Amygdala (tissue), 56 donors: ENCODE measurements around the gene GBA2.

Experiments used
- DNase-seq, 56 donors: peaks; one replicate each; lab custom pipeline; 2025; lab: John Stamatoyannopoulos, UW

GBA2 gene

DNA sequence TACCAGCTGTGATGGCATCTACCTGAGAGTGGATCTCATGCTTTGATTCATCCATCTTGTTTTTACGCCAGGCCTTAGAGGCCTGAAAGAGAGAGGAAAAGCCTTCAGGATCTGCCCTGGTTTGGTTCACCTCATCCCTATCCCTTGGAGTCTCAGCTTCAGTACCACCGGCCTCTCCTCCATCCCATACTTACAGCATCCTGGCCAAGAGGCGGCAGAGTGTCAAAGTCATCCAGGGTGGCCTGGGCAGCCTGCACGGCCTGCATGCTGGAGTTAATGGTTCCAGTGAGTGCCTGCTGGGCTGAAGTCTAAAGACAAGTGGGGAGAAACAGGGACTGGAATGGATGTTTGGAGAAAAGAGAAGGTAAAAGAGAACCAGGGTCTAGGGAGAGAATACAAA, 29.5 kb downstream of the GBA2 start:
- DNase-seq = no peak

DNA sequence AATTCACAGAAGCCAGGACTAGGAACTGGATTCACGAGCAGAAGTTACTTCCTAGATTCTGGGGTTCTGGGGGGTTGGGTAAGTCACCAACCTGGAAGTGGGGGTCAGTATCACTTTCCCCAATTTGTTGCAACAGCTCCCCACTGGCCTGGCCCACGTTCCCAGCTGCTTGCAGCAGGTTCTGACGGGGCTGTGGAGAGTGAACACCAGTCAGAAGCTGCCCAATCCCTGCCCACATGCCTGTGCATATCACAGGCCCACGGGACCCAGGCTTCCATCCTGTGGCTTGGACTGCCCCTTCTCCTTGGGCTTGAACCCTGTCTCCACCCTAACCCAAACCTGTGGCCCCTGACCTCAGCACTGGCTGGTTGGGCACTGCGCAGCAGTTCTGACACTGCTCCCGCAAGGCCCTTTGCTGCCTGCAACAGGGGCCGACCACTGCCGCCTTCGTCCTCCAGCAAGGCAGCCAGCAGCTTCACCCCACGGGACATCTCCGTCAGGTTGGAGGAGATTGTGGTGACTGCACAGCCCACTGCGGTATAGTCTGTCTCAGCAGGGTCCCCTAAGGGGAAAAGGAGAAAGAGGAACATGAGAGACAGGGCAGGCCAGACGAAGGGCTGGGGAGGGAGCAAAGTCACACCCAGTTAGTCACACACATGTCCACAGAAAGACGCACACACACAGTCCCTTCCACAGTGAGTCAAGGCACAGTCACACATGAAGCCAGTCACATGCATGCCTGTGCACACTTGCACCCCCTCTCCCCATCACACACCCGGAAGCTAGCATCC, 30.1 kb downstream of the GBA2 start:
- DNase-seq = no peak

DNA sequence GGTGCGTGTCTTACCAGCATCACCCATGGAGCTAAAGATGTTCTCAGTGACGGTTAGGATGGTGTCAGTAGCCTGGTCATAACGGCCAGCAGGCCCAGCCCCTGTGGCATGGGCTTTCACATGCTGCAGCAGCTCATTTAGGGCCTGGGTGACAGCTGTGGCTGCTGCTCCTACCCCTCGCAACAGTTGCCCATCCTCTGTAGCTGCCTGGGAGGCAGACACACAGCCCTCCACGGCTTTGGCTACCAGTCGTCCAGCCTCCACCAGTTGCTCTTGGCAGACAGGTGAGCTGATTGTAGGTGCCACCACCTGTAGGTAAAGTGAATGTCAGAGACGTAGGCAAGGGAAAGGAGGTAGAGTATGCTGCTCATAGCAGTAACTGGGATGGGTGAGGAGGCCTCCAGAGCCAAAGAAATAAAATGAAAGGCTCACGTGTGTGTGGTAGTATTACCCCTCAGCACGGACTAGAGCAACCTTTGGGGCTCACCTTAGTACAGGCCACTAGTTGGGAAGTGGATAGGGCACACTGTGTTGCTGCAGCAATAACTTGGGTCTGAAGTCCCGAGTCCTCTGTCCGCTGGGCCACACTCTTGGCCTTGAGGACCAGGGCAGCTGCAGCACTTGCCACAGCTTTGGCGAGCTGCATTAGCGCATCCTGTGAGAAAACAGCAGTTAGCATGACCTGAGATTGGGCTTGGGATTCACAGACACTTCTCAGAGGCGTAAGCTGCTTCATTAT, 31.7 kb downstream of the GBA2 start:
- DNase-seq = no peak

DNA sequence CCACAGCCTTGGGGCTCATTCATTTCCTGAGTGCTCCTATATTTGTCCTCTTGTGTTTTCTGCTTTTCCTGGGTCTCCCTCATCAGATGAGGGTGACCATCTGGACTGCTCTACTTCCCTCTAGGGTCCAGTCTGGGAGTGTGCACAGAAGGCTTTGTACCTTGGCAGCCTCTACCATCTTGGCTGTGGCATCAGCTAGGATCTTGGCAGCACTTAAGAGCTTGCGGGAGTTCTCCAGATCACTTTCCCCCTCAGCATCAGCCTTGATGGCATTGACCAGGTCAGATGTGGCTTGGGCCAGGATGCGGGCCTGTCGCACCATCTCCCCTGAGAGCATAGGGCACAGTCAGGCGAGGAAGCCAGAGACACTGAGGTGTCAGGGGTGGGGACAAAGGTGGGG, 32.8 kb downstream of the GBA2 start:
- DNase-seq = peak in 2 of 56 donors; percentile 13 to 14

DNA sequence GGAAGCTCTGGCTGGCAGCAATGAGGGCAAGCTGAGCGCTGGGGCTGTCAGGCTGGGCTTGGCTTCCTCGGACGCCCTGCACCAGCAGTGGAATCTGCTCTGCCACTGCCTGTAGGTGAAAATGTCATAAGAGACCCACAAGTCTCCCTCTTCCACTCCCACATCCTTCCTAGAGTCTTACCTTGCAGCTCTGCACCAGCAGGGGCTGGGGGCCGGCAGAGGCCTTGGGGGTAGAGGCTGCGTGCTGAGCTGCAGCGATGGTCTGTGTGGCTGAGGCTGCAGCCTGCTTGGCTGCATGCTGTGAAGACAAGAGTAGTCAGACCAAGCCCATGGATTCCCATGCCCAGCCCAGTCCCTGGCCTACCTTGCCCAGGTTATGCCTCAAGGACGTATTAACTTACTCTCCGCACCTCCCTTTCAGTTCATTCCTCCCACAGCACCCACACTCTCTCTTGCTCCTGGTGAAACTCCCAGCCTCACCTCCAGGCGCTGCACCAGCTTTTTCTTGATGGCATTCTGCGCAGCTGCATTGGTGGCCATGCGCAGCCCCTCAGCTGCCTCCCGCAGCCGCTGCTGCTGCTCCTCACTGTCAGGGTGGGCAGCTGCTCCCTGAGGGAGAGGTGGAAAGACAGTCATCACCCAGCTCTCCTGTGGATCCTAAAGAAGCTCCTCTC, 34.3 kb downstream of the GBA2 start:
- DNase-seq = no peak

DNA sequence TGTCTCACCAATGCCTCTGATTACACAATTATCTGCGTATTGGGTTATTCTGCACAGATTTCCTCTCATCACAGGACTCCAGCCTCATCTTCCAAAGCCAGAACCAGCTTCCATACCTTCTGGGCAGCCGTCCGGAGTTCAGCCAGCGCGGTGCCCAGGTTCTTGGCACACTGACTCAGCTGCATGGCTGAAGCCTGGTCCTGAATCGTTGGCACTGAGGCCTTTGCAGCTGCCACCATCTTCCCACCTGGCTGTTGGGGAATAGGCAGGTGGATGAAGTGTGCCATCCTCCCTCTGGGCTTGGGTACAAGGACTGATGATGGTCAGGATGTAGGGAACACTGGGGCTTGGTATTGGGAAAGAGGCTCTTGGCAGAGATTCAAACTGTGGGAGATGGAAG, 34.9 kb downstream of the GBA2 start:
- DNase-seq = no peak

DNA sequence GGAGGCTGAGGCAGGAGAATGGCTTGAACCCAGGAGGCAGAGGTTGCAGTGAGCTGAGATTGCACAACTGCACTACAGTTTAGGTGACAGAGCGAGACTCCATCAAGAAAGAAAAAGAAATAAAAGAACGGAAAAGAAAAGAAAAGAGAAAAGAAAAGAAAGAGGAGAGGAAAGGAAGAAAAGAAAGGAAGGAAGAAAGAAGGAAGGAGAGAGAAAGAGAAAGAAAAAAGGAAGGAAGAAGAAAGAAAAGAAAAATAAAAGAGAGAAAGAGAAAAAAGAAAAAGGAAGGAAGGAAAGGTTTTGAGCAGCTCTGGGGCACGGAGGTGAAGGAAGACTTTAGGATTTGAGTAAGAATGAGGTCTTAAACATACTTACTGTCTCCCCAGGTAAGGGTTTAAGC, 35.5 kb downstream of the GBA2 start:
- no peak for DNase-seq

DNA sequence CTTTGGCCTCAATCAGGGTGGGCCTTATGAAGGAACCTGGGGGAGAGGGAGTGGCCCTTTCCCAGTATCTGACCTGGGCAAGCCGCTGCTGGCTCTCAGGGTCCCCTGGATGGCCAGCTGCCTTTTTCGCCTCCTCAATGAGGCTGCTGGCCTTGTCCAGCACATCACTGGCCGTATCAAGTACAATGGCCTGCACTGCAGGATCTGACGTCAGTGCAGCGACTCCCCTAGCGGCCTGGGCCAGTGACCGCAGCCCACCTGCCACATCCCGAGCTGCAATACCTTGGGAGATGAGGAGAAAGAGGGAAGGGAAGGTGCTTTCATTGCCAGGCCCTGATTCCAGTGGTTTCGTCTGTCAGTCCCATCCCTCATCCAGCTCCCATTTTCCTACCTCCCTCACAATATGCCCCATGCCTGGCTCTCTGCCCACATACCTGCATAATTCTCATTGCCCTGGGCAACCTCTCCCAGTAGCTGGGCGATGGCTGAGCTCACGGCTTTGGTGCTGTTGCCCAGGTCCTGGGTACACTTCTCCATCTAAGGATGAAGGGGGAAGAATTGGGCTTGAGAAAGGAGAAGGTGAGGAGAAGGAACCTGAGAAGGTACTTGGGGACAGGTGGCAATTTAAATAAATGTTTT, 36.1 kb downstream of the GBA2 start:
- no peak for DNase-seq

DNA sequence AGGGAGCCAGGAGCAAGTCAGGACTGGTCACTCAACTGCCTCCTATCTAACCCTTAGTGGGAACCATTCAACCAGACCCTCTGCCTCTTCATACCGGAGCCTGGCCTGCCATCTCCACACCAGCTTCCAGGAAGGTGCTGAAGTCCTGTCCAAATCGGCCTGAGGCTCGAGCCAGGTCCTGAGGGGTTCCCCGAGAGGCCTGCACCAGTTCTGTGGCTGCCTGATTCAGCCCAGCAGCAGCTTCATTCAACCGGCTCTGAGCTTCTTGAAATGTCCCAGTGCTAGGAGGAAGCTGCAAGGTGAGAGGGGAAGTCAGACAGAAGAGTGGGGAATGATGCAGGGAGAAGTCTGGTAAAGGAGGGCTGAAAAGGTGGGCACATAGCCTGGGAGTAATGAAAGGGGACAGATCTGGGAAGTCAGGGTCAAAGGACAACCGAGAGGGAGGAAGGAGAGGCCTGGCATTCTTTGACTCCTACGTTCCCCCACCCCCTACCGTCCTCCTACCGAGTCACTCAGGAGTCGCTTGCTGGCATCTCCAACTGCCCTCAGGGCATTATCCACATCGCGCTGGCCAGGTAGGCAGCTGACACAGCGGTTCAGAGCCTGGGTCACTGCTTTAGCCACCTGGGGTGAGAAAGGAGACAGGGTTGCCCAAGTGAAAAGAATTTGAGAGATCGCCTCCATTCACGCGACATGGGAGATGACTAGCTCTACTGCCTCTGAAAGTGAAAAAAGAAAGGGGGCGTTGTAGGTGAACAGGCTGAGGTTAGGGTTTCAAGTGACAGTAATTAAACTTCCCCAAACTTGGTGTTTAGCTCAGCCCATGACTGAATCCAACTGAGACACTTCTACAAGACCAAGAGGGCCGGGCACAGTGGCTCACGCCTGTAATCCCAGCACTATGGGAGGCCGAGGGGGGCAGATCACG, 37.3 kb downstream of the GBA2 start:
- no peak for DNase-seq

DNA sequence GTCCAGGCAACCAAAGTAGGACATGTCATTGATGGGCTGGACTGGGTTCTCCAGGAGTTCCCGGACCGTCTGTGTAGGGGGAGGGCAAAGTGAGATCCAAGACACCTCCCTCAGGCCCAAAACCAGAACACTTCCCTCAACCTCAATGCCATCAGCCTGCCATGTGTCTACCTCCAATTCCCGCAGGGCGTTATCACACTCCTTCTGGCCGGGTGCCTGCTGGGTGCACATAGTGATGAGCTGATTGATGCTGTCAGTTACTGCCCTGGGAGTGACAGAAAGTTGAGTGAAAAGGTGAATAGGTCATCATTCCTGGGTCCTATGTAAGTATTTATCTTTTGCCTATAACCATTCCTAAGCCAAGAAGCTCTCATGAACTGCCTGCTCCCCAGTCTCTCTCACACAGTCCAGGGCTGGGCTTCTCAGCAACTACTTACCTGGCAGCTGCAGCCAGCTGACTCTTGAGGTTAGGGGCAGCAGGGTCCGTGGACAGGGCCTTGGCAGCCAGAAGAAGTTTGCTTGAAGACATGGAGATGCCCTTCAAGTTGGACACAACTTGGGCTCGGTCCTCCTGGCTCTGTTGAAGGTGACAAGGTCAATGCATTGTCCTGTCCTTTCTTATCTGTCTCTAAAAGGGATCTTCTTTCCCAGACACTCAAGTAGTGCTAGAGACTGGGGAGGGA, 38.1 kb downstream of the GBA2 start:
- no peak for DNase-seq

DNA sequence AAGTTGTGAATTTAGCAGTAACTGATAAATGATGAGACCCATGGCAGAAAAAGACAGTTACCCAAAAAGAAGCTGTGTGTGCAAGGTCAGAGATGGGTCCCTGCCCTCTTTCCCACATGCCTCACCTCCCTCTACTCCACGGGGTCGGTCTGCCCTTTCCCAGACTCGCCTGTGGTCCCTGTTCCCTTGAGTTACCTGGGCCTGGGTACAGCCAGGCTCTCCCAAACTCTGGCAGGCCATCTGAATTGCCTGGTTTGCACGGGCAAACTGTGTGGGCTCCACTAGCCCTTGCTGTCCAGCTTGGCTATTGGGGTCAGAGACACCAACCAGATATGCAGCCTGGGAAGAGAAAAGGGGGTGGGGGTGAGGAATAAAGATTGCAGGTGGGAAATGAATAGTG, 40.9 kb downstream of the GBA2 start:
- no peak for DNase-seq

DNA sequence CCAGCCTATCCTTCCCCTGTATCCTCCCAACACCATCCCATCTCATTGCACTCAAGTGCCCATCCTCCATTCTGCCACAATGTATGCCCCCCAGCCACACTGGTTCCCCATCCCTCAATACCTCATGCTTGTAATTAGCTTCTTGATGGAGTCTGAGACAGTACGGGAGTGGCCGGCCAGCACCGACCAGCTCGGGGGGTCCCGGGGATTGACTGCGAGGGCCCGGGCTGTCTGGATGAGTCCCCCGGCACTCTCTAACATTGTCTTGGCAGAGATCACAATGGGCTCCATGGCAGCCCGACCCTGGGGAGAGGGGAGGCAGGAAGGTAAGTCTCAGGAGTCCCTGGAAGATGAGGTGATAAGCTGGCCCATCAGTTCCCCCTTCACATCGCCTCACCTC, 42.1 kb downstream of the GBA2 start:
- DNase-seq = no peak

DNA sequence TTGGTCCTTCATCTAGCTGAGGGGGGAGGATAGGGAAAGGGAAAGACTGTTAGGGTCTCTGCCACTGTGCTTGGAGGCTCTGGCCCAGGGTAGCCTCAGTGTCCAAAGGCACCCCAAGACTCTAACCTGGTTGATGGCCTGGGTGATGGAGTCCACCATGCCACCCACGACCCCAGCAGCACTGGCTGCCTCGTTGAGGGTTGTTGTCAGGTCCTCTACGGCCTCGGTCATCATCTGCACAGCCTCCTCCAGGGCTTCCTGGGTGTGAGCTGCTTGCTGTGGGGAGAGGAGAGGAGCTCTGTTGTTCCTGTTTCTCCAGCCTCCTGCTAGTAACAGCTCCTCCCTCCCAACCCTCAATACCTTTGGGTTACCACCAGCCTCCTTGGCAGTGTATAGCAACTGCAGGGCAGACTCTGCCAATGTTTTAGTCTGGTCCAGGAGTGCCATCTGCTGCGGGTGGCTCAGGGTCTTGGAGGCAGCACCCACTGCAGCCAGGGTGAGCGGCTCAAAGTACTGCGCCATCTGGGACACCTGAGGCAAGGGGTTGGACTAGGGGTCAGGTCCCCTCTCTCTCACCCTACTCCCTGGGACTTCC, 43.1 kb downstream of the GBA2 start:
- no peak for DNase-seq

DNA sequence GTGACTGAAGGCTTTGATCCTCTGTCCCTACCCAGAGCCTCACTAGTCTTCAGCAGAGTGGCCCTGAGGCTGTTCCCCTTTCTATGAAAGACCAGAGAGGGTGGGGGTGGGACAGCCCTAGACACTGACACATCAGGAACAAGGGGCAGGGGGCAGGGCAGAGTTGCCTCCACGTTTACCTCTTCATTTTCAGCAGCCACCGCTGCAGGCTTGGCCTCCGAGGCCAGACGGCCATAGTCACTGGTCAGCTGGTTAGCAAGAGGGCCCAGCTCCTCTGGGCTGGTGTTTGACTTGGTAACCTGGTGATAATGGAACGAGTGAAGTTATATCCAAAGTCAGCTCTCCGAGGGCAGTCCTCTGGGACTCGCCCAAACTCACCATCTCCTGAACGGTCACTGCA, 43.7 kb downstream of the GBA2 start:
- no peak for DNase-seq

DNA sequence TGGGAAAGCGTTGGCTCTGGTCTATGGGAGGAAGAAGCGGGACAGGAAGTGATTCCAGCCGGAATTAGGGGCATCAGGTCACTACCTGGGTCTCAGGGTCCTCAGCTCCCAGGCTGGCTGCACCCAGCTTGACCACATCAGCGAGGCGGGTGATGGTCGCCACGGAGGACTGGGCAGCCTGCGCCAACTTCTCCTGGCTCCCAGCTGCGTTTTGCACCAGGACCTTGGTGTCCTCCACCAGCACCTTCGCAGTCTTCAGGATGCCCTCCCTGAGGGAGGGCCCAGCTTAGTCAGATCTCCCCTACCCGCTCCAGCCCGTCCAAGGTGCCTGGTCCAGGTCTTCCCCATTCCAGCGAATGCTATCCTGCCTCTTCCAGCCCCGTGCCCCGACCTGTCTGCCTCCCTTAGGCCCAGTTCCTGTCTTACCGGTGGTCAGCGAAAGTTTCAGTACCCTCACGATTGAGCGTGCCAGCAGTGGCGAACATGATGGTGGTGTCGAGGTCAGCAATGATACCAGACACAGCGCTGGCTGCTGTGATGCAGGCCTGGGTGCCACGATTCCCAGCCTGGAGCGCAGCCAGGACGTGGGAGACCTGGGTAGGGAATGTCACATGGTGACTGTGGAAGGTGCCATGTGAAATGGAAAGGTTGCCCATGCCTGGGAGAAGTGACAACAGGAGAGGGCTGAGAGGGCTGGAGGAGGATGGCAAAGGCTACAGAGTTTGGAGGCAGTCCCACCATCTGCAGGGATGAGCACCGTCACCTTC, 44.9 kb downstream of the GBA2 start:
- no peak for DNase-seq

DNA sequence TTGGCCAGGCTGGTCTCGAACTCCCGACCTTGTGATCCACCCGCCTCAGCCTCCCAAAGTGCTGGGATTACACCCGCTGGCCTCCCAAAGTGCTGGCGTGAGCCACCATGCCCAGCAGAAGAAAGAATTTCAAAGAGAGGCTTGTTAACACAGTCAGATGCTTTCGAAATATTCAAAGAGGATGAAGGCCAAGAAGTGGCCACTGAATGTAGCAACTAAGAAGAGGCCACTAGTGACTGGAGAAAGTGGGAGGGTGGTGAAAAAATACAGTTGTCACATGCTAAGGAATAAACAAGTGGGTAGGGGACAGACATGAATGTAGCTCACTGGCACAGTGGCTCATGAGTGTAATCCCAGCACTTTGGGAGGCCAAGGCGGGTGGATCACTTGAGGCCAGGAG, 46.3 kb downstream of the GBA2 start:
- DNase-seq = no peak

DNA sequence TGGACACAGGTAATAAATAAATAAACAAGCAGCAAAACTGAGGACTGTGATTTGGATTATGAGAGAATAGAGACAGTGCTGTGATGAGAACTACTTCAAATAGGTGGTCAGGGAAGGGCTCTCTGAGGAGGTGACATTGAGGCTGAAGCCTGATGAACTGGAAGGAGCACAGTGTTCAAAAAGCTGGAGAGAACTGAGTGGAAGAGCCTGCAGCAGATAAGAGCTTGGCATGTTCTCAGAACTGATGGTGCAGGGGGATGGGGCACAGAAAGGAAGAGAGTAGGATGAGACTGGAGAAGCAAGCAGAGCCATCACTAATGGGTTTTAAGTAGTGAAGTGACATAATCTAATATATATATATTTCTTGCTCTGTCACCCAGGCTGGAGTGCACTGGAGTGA, 48.1 kb downstream of the GBA2 start:
- DNase-seq = no peak

DNA sequence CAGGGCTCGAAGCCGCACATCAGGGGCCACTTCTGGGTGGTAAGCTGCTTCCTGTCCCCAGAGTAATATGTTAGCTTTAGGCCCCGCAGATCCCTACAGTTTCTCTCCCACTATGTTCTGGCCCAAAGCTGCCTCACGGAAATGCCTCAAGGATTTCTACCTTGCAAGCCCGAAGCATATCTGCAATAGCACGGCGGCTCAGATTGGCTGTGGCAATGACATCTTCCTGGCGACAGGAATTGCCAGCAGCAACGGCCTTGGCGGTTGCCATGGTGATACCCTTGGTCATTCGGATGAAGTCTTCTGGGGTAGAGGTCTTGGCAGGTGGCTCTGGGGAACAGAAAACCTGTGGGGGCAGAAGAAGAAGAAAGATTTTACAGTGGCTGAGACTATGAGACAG, 49.0 kb downstream of the GBA2 start:
- no peak for DNase-seq
